Measurements from ENCODE around the gene CCDC57.
"Not testable (repeated sequence)": the region's sequence is repeated elsewhere in the genome, so short reads cannot be mapped to it uniquely, and the experiment has no call there.

The CCDC57 gene

GRCh38 chr17:82255402-82255972, 42.8 kb upstream of the CCDC57 start:
- no peak overlapping the region for H3K4me3 ChIP-seq (ENCODE audit: low read depth in 1 of 2, low read length in 2 of 2)
- H3K4me1 ChIP-seq (ENCODE audit: insufficient read depth, low read length): no peaks in the 10 kb centered on the region
- peaks cover 66% of the 10 kb centered on the region for H4K20me1 ChIP-seq (ENCODE audit: insufficient read depth, low read length)

DNA sequence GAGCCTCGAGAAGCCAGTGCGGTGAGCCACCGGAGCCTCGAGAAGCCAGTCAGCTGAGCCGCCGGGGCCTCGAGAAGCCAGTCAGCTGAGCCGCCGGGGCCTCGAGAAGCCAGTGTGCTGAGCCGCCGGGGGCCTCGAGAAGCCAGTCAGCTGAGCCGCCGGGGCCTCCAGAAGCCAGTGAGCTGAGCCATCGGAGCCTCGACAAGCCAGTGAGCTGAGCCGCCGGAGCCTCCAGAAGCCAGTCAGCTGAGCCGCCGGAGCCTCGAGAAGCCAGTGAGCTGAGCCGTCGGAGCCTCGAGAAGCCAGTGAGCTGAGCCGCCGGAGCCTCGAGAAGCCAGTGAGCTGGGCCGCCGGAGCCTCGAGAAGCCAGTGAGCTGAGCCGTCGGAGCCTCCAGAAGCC, 42.1 kb upstream of the CCDC57 start:
- not testable (repeated sequence) for H2AFZ ChIP-seq (ENCODE audit: low read depth, low read length); H3K9me3 ChIP-seq (ENCODE audit: insufficient read depth, low read length, severe bottlenecking); H3K9ac ChIP-seq (ENCODE audit: low read depth, low read length); H3K4me3 ChIP-seq (ENCODE audit: low read depth in 1 of 2, low read length in 2 of 2); H3K4me1 ChIP-seq (ENCODE audit: insufficient read depth, low read length); H3K27me3 ChIP-seq (ENCODE audit: insufficient read depth, low read length, poor library complexity); ATAC-seq (ENCODE audit: insufficient read depth, low read depth); H3K27ac ChIP-seq (ENCODE audit: low read length); DNase-seq; H3K4me2 ChIP-seq (ENCODE audit: insufficient read depth, low read length)
- peaks cover 87% of the 10 kb centered on the region for H3K36me3 ChIP-seq (ENCODE audit: insufficient read depth, low read length)
- H3K79me2 ChIP-seq (ENCODE audit: insufficient read depth, low read length): peaks cover 82% of the 10 kb centered on the region
- H4K20me1 ChIP-seq (ENCODE audit: insufficient read depth, low read length): peaks cover 66% of the 10 kb centered on the region

More at GRCh38 chr17:82255402-82255972, 42.8 kb upstream of the CCDC57 start:
- Histone ChIP-seq H3K9ac (ENCODE audit: low read depth, low read length) (no peak overlapping the region), H3K36me3 (ENCODE audit: insufficient read depth, low read length) (peaks cover 87% of the 10 kb centered on the region), H3K27ac (ENCODE audit: low read length) (no peak overlapping the region), H2AFZ (ENCODE audit: low read depth, low read length) (no peak overlapping the region), H3K79me2 (ENCODE audit: insufficient read depth, low read length) (peaks cover 81% of the 10 kb centered on the region), H3K27me3 (ENCODE audit: insufficient read depth, low read length, poor library complexity) (no peaks in the 10 kb centered on the region), H3K4me2 (ENCODE audit: insufficient read depth, low read length) (no peak overlapping the region), H3K9me3 (ENCODE audit: insufficient read depth, low read length, severe bottlenecking) (no peaks in the 10 kb centered on the region)
- ATAC-seq (ENCODE audit: insufficient read depth, low read depth) (no peak), DNase-seq (no peak)
- TF ChIP-seq EZH2 (IDR thresholded peaks at IDR 0.05; ENCODE audit: borderline replicate concordance, low read depth, low read length, severe bottlenecking) (no peak), CTCF (IDR thresholded peaks at IDR 0.05; ENCODE audit: borderline replicate concordance, extremely low read depth, low read length, poor library complexity, severe bottlenecking) (no peak)

DNA sequence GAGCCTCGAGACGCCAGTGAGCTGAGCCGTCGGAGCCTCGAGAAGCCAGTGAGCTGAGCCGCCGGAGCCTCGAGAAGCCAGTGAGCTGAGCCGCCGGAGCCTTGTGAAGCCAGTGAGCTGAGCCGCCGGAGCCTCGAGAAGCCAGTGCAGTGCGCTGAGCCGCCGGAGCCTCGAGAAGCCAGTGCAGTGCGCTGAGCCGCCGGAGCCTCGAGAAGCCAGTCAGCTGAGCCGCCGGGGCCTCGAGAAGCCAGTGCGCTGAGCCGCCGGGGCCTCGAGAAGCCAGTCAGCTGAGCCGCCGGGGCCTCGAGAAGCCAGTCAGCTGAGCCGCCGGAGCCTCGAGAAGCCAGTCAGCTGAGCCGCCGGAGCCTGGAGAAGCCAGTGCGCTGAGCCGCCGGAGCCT, 41.5 kb upstream of the CCDC57 start:
- not testable (repeated sequence) for H3K27me3 ChIP-seq (ENCODE audit: insufficient read depth, low read length, poor library complexity); H2AFZ ChIP-seq (ENCODE audit: low read depth, low read length); H3K4me3 ChIP-seq (ENCODE audit: low read depth in 1 of 2, low read length in 2 of 2); H3K9me3 ChIP-seq (ENCODE audit: insufficient read depth, low read length, severe bottlenecking); H3K27ac ChIP-seq (ENCODE audit: low read length); H3K9ac ChIP-seq (ENCODE audit: low read depth, low read length); ATAC-seq (ENCODE audit: insufficient read depth, low read depth); H3K4me1 ChIP-seq (ENCODE audit: insufficient read depth, low read length); H3K4me2 ChIP-seq (ENCODE audit: insufficient read depth, low read length); DNase-seq
- H3K79me2 ChIP-seq (ENCODE audit: insufficient read depth, low read length): peaks cover 79% of the 10 kb centered on the region
- H3K36me3 ChIP-seq (ENCODE audit: insufficient read depth, low read length): peaks cover 87% of the 10 kb centered on the region
- H4K20me1 ChIP-seq (ENCODE audit: insufficient read depth, low read length): peaks cover 65% of the 10 kb centered on the region

- no peak overlapping the region for H3K4me2 ChIP-seq (ENCODE audit: insufficient read depth, low read length)
- no peaks in the 10 kb centered on the region for H3K27me3 ChIP-seq (ENCODE audit: insufficient read depth, low read length, poor library complexity)
- peaks cover 87% of the 10 kb centered on the region for H3K36me3 ChIP-seq (ENCODE audit: insufficient read depth, low read length)
- no peak overlapping the region for H3K4me3 ChIP-seq (ENCODE audit: low read depth in 1 of 2, low read length in 2 of 2)
- H3K9ac ChIP-seq (ENCODE audit: low read depth, low read length): no peak overlapping the region
- no peak for DNase-seq
- peaks cover 78% of the 10 kb centered on the region for H3K79me2 ChIP-seq (ENCODE audit: insufficient read depth, low read length)
- H3K4me1 ChIP-seq (ENCODE audit: insufficient read depth, low read length): no peaks in the 10 kb centered on the region
- H3K27ac ChIP-seq (ENCODE audit: low read length): no peak overlapping the region
- H3K9me3 ChIP-seq (ENCODE audit: insufficient read depth, low read length, severe bottlenecking): no peaks in the 10 kb centered on the region
- H4K20me1 ChIP-seq (ENCODE audit: insufficient read depth, low read length): peaks cover 69% of the 10 kb centered on the region
- ATAC-seq (ENCODE audit: insufficient read depth, low read depth): no peak
- no peak overlapping the region for H2AFZ ChIP-seq (ENCODE audit: low read depth, low read length)
- no peak for TF ChIP-seq EZH2 (IDR thresholded peaks at IDR 0.05; ENCODE audit: borderline replicate concordance, low read depth, low read length, severe bottlenecking)
- TF ChIP-seq CTCF (IDR thresholded peaks at IDR 0.05; ENCODE audit: borderline replicate concordance, extremely low read depth, low read length, poor library complexity, severe bottlenecking): no peak
Observed at GRCh38 chr17:82253179-82253544, 40.5 kb upstream of the CCDC57 start.
